K562 (cell line): ENCODE results near the gene ORMDL2. TPM values are rescaled to one million over a fixed set of nuclear protein-coding genes. Genes with fewer than 3 reads are reported as not detected.

Source experiments
- ATAC-seq: fragments of 200-7000 bp; cut with Tn5 transposase; 3 replicates; pipeline ENCODE4 v1.9.1; 2020; ENCODE audit warnings: moderate library complexity
- BruUV-seq: library from RNA; stranded (reverse); fragments of 400-500 nt; replicated peaks from 2 replicates; lab custom pipeline; 2021; lab: Mats Ljungman, UMichigan
- CTCF ChIA-PET: fragments of 300-600 bp; formaldehyde crosslinking; extraction: SDS; loops from one replicate; lab custom pipeline; 2021; ENCODE audit warnings: low intra/inter-chr PET ratio; lab: Yijun Ruan, JAX
- POLR2A ChIA-PET: fragments of 300-600, 350-650 bp; sonication (Branson Sonifier 250); formaldehyde crosslinking; extraction: SDS; loops from one replicate; lab custom pipeline; 2021; ENCODE audit warnings: antibody characterized with exemption, inconsistent platforms; lab: Yijun Ruan, JAX
- DNase-seq, 4 experiments: peaks; one replicate each; pipeline versions ENCODE4 v3.0.0 to v3.0.0-alpha.2; 2011 to 2018; ENCODE audit warnings: low spot score in 3 of 4, mixed read lengths in 3 of 4; ENCODE audit errors: extremely low read depth in 1 of 4
- FAIRE-seq: peaks from 2 replicates; lab custom pipeline; 2011; peaks lifted over from hg19 to GRCh38; lab: Jason Lieb, UNC
- H2AFZ ChIP-seq: 2 replicates; pipeline ENCODE4 v1.6.0; 2011; ENCODE audit warnings: low read depth, low read length, control low read depth, inconsistent platforms
- H3K27ac ChIP-seq: fragments of 200-600 bp; 3 replicates; pipeline ENCODE4 v1.8.0; 2011; ENCODE audit warnings: low read depth, mild to moderate bottlenecking, control low read depth, inconsistent platforms, low read length, moderate library complexity, mixed read lengths; ENCODE audit errors: extremely low read depth
- H3K27me3 ChIP-seq, 2 experiments: fragments of 300-600 bp in 1 of 2; 2 replicates in 1 of 2; 3 replicates in 1 of 2; pipeline versions ENCODE4 v1.6.0 to v1.8.0; 2011; ENCODE audit warnings: inconsistent platforms in 2 of 2, low read length in 2 of 2, mild to moderate bottlenecking in 1 of 2, mixed read lengths in 1 of 2, moderate library complexity in 1 of 2; ENCODE audit not compliant: control insufficient read depth in 2 of 2, insufficient read depth in 2 of 2
- H3K36me3 ChIP-seq: fragments of 300-600 bp; 3 replicates; pipeline ENCODE4 v1.8.0; 2011; ENCODE audit warnings: mild to moderate bottlenecking, low read length, inconsistent platforms; ENCODE audit not compliant: control insufficient read depth, insufficient read depth
- H3K4me1 ChIP-seq, 2 experiments: fragments of 200-600 bp in 1 of 2; replicated peaks in 1 of 2; 2 replicates in 1 of 2; 3 replicates in 1 of 2; pipeline versions ENCODE4 v1.5.1 to v1.8.0; 2011; ENCODE audit warnings: inconsistent platforms in 2 of 2, low read length in 2 of 2, mild to moderate bottlenecking in 1 of 2, mixed read lengths in 1 of 2, moderate library complexity in 1 of 2; ENCODE audit not compliant: control insufficient read depth in 2 of 2, insufficient read depth in 2 of 2
- H3K4me2 ChIP-seq: 2 replicates; pipeline ENCODE4 v1.6.1; 2011; ENCODE audit warnings: low read length, control low read depth, inconsistent platforms, mixed read lengths; ENCODE audit not compliant: insufficient read depth
- H3K4me3 ChIP-seq: fragments of 200-600 bp; sonication (generic), shearing (Covaris generic); 2 replicates; pipeline ENCODE4 v1.5.1; 2016; ENCODE audit warnings: control low read depth, inconsistent platforms
- H3K79me2 ChIP-seq: fragments of 200-600 bp; 3 replicates; pipeline ENCODE4 v1.8.0; 2011; ENCODE audit warnings: low read length, inconsistent platforms; ENCODE audit not compliant: control insufficient read depth, insufficient read depth
- H3K9ac ChIP-seq, 2 experiments: 2 replicates each; pipeline versions ENCODE4 v1.6.0 to v1.6.1; 2011; ENCODE audit warnings: low read depth in 2 of 2, low read length in 2 of 2, control low read depth in 1 of 2, inconsistent platforms in 1 of 2, mild to moderate bottlenecking in 1 of 2, mixed read lengths in 1 of 2; ENCODE audit not compliant: insufficient read depth in 1 of 2
- H3K9me1 ChIP-seq: one replicate; pipeline ENCODE4 v1.6.0; 2011; ENCODE audit warnings: inconsistent platforms, mild to moderate bottlenecking, low read length, moderate library complexity; ENCODE audit not compliant: control insufficient read depth, insufficient read depth
- H3K9me3 ChIP-seq: replicated peaks from 2 replicates; pipeline ENCODE4 v1.5.1; 2011; ENCODE audit warnings: low read depth, low read length, inconsistent platforms; ENCODE audit not compliant: control insufficient read depth, insufficient read depth
- H4K20me1 ChIP-seq: replicated peaks from 2 replicates; pipeline ENCODE4 v1.6.1; 2011; ENCODE audit warnings: low read length, inconsistent platforms, mixed read lengths; ENCODE audit not compliant: control insufficient read depth, insufficient read depth
- ADNP ChIP-seq: fragments of 200-800 bp; sonication (Bioruptor generic); IDR thresholded peaks from 2 replicates; pipeline ENCODE4 v1.6.1; 2016; ENCODE audit warnings: missing genetic modification characterization, missing compliant biosample characterization
- GTF2F1 ChIP-seq: IDR thresholded peaks from 2 replicates; pipeline ENCODE4 v1.6.1; 2011; ENCODE audit warnings: low read depth, low read length, improper control_type of control experiment
- MAZ ChIP-seq, 2 experiments: fragments of 450-650 bp in 1 of 2; sonication (generic) in 1 of 2; formaldehyde crosslinking; IDR thresholded peaks in 1 of 2; conservative IDR thresholded peaks in 1 of 2; 2 replicates each; pipeline versions ENCODE4 v1.4.0 to v1.5.0; 2020; ENCODE audit warnings: mild to moderate bottlenecking in 1 of 2, missing genetic modification reagents in 1 of 2
- ZBTB7A ChIP-seq: IDR thresholded peaks from 2 replicates; pipeline ENCODE4 v1.6.1; 2011; ENCODE audit warnings: low read depth, mild to moderate bottlenecking, low read length, moderate library complexity, borderline replicate concordance; ENCODE audit not compliant: control insufficient read depth
- ZNF253 ChIP-seq: fragments of 250-450 bp; sonication (Bioruptor Pico); conservative IDR thresholded peaks from 2 replicates; pipeline ENCODE4 v1.6.1; 2021; ENCODE audit warnings: mild to moderate bottlenecking
- WGBS: fragments of 100-300 bp; shearing (Covaris generic); methylation state at CpG from one replicate; pipeline ENCODE4 v1.1.6; 2016; ENCODE audit warnings: low coverage, mixed read lengths; ENCODE audit not compliant: insufficient coverage; ENCODE audit errors: missing lambda C conversion rate; 5-methylcytosine and 5-hydroxymethylcytosine counted together
- in situ Hi-C: fragments of 300-500 bp; cut with MboI; formaldehyde crosslinking; loops from 4 replicates; pipeline ENCODE4 v1.15.0; 2018; ENCODE audit warnings: inconsistent platforms, mixed read lengths
- intact Hi-C: fragments of 100-400 bp; cut with micrococcal nuclease; formaldehyde crosslinking; loops from 2 replicates; pipeline ENCODE4 v1.14.2; 2022
- polyA plus RNA-seq, 8 experiments: library from polyadenylated mRNA; depleted of rRNA in 4 of 8; stranded (reverse) in 5 of 8; unstranded in 3 of 8; fragments of >200 nt; fragmentation: Nextera tagmentation in 2 of 8; fragmentation: Illumina TruSeq in 1 of 8; extraction: Ambion mirVana in 2 of 8; extraction: Trizol in 1 of 8; gene quantifications; 2 replicates each; pipeline versions ENCODE4 v1.2.1 to v1.2.3, GENCODE V29; 2011 to 2014; ENCODE audit warnings: inconsistent platforms in 1 of 8, missing spikeins in 1 of 8
- total RNA-seq, 7 experiments: library from RNA; depleted of rRNA in 6 of 7; stranded (reverse); fragments of >200 nt in 6 of 7; fragmentation: Illumina TruSeq in 2 of 7; extraction: Trizol in 2 of 7; gene quantifications; 2 replicates each; pipeline versions ENCODE4 v1.2.1 to v1.2.3, GENCODE V29; 2011 to 2021; ENCODE audit warnings: low replicate concordance in 1 of 7
- TF ChIP-seq, protein P1 (sequence below), 2 experiments: fragments of 450-650 bp; IDR thresholded peaks; 2 replicates each; pipeline ENCODE4 v1.6.1; 2016; ENCODE audit warnings: mild to moderate bottlenecking in 2 of 2, borderline replicate concordance in 1 of 2, low read depth in 1 of 2, moderate library complexity in 1 of 2
- TF ChIP-seq, protein P2 (sequence below): fragments of 250-450 bp; sonication (Bioruptor Pico); IDR thresholded peaks from 2 replicates; pipeline ENCODE4 v1.8.0; 2022; ENCODE audit warnings: inconsistent platforms, mild to moderate bottlenecking, moderate library complexity, borderline replicate concordance
- TF ChIP-seq, protein P3 (sequence below): fragments of 250-450 bp; sonication (Bioruptor Pico); IDR thresholded peaks from 2 replicates; pipeline ENCODE4 v1.9.0; 2021; ENCODE audit warnings: mild to moderate bottlenecking
- TF ChIP-seq, protein P4 (sequence below), 2 experiments: IDR thresholded peaks; 2 replicates each; pipeline ENCODE4 v1.6.1; 2012; ENCODE audit warnings: improper control_type of control experiment in 2 of 2, low read depth in 2 of 2, low read length in 2 of 2, borderline replicate concordance in 1 of 2

The ORMDL2 gene
- total and polyA plus RNA-seq, 9 of the 15 experiments (the other 6 are each of a cell fraction or from before 2014, with no cell fraction given): 9.9 to 113 (median 34.4) TPM

DNA sequence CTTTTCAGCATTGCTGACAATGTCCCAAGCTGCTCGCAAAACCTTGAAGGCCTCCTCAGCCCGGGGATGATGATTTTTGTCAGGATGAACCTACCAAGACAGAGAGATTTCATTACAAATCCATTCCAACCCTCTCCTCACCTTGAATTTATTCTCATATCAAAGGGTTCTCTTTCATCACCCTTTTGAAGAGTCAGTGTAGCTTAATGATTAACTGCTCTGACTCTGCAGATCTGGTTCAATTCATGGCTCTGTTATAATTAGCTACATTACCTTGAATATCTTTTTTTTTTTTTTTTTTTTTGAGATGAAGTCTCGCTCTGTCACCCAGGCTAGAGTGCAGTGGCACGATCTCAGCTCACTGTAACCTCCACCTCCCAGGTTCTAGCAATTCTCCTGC, 5.6 kb downstream of the ORMDL2 start:
- Histone ChIP-seq H3K9ac (no peak overlapping the region), H3K9me1 (no peaks in the 10 kb centered on the region), H3K4me1 (peaks cover 18 to 19% of the 10 kb centered on the region in 2 experiments; a peak in 4 of 5 replicates), H3K79me2 (peaks cover 60% of the 10 kb centered on the region), H4K20me1 (peaks cover 2% of the 10 kb centered on the region; the same call in 1 of the 2 replicates), H3K4me3 (no peak overlapping the region), H3K27ac (no peak overlapping the region), H3K4me2 (no peak overlapping the region), H2AFZ (no peak overlapping the region), H3K27me3 (no peaks in the 10 kb centered on the region), H3K9me3 (no peaks in the 10 kb centered on the region), H3K36me3 (peaks cover 83% of the 10 kb centered on the region)
- POLR2A ChIA-PET: interaction anchor here (0.7 to 0.8 kb wide), 3 partner anchors 15 to 103 kb away, joined by 3 to 5 read pairs (median 4); no protein-coding TSS in a partner anchor
- FAIRE-seq (no peak), DNase-seq (no peak), ATAC-seq (no peak)
- 83% methylated on average over 2 of the region's 4 CpGs for WGBS
- BruUV-seq: no TSS peak
- intact Hi-C loops: loop anchor here (2.0 kb wide), 1 partner anchor 85 kb away; no protein-coding TSS in a partner anchor
- CTCF ChIA-PET: no interaction called here
- in situ Hi-C loops: no loop called here
- TF ChIP-seq, protein P1, sequence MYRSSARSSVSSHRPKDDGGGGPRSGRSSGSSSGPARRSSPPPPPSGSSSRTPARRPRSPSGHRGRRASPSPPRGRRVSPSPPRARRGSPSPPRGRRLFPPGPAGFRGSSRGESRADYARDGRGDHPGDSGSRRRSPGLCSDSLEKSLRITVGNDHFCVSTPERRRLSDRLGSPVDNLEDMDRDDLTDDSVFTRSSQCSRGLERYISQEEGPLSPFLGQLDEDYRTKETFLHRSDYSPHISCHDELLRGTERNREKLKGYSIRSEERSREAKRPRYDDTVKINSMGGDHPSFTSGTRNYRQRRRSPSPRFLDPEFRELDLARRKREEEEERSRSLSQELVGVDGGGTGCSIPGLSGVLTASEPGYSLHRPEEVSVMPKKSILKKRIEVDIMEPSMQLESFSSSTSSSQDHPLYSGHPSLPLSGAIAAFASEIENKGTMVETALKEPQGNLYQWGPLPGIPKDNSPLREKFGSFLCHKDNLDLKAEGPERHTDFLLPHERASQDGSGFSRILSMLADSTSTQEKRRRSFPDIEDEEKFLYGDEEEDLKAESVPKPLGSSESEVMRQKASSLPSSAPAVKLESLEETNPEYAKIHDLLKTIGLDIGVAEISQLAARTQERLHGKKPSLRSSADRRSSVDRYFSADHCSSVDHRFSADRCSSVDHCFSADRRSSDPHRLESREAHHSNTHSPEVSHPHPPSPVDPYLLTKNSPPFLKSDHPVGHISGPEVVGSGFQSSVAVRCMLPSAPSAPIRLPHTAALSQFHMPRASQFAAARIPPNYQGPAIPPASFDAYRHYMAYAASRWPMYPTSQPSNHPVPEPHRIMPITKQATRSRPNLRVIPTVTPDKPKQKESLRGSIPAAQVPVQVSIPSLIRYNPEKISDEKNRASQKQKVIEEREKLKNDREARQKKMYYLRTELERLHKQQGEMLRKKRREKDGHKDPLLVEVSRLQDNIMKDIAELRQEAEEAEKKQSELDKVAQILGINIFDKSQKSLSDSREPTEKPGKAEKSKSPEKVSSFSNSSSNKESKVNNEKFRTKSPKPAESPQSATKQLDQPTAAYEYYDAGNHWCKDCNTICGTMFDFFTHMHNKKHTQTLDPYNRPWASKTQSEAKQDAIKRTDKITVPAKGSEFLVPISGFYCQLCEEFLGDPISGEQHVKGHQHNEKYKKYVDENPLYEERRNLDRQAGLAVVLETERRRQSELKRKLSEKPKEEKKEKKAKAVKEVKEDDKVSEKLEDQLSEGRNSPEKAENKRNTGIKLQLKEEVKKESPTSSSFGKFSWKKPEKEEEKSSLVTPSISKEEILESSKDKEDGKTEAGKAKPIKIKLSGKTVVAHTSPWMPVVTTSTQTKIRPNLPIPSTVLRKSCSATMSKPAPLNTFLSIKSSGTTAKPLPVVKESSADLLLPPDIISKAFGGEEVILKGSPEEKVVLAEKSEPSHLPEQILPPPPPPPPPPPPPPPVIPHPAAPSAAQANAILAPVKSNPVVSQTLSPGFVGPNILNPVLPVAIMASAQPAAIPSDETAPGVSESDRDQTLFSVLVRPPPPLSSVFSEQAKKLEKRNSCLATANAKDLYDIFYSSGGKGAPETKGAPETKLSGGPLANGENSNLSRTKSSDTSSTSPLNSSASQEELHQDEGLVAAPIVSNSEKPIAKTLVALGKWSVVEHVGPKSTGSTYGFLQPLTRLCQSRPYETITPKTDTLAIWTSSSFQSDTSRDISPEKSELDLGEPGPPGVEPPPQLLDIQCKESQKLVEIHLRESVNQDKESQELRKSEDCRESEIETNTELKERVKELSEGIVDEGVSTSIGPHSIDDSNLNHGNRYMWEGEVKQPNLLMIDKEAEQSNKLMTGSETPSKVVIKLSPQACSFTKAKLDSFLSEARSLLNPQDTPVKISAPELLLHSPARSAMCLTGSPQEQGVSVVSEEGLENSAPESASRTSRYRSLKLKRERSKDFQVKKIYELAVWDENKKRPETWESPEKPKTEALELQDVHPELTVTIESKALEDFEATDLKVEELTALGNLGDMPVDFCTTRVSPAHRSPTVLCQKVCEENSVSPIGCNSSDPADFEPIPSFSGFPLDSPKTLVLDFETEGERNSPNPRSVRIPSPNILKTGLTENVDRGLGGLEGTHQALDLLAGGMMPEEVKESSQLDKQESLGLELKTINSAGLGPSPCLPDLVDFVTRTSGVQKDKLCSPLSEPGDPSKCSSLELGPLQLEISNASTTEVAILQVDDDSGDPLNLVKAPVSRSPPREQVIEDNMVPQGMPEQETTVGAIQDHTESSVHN (IDR thresholded peaks at IDR 0.05; ENCODE audit: borderline replicate concordance in 1 of 2, low read depth in 1 of 2): no peak
- TF ChIP-seq MAZ (CRISPR knock-in tag; conservative IDR thresholded peaks at IDR 0.05 in 1 of 2, IDR thresholded peaks at IDR 0.05 in 1 of 2) (no peak), ADNP (tag) (no peak), ZNF253 (no peak), ZBTB7A (no peak), GTF2F1 (no peak)
- TF ChIP-seq, protein P2, sequence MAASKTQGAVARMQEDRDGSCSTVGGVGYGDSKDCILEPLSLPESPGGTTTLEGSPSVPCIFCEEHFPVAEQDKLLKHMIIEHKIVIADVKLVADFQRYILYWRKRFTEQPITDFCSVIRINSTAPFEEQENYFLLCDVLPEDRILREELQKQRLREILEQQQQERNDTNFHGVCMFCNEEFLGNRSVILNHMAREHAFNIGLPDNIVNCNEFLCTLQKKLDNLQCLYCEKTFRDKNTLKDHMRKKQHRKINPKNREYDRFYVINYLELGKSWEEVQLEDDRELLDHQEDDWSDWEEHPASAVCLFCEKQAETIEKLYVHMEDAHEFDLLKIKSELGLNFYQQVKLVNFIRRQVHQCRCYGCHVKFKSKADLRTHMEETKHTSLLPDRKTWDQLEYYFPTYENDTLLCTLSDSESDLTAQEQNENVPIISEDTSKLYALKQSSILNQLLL (CRISPR knock-in tag): no peak
- TF ChIP-seq, protein P3, sequence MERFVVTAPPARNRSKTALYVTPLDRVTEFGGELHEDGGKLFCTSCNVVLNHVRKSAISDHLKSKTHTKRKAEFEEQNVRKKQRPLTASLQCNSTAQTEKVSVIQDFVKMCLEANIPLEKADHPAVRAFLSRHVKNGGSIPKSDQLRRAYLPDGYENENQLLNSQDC (CRISPR knock-in tag): no peak
- TF ChIP-seq, protein P4, sequence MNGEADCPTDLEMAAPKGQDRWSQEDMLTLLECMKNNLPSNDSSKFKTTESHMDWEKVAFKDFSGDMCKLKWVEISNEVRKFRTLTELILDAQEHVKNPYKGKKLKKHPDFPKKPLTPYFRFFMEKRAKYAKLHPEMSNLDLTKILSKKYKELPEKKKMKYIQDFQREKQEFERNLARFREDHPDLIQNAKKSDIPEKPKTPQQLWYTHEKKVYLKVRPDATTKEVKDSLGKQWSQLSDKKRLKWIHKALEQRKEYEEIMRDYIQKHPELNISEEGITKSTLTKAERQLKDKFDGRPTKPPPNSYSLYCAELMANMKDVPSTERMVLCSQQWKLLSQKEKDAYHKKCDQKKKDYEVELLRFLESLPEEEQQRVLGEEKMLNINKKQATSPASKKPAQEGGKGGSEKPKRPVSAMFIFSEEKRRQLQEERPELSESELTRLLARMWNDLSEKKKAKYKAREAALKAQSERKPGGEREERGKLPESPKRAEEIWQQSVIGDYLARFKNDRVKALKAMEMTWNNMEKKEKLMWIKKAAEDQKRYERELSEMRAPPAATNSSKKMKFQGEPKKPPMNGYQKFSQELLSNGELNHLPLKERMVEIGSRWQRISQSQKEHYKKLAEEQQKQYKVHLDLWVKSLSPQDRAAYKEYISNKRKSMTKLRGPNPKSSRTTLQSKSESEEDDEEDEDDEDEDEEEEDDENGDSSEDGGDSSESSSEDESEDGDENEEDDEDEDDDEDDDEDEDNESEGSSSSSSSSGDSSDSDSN (IDR thresholded peaks at IDR 0.05; ENCODE audit: borderline replicate concordance in 1 of 2, low read depth in 2 of 2, low read length in 2 of 2): no peak
